Keratinocyte (primary cell): ENCODE results near the gene VMP1. TPM values are rescaled to one million over a fixed set of nuclear protein-coding genes. Genes with fewer than 3 reads are reported as not detected.

Experiments used
- DNase-seq: peaks from one replicate; pipeline ENCODE4 v3.0.0-alpha.2; 2011; ENCODE audit warnings: low read depth, missing footprints, low spot score
- FAIRE-seq: peaks from 2 replicates; lab custom pipeline; 2011; peaks lifted over from hg19 to GRCh38; lab: Jason Lieb, UNC
- H2AFZ ChIP-seq: 2 replicates; pipeline ENCODE4 v1.6.0; 2012; ENCODE audit warnings: low read length, control low read depth, inconsistent platforms; ENCODE audit not compliant: control insufficient read depth
- H3K27ac ChIP-seq: 2 replicates; pipeline ENCODE4 v1.5.1; 2011; ENCODE audit warnings: low read length; ENCODE audit not compliant: control insufficient read depth, insufficient read depth
- H3K27me3 ChIP-seq: 3 replicates; pipeline ENCODE4 v1.6.0; 2011; ENCODE audit warnings: low read length; ENCODE audit not compliant: control insufficient read depth, insufficient read depth; ENCODE audit errors: extremely low read depth
- H3K36me3 ChIP-seq, 2 experiments: 2 replicates in 1 of 2; 3 replicates in 1 of 2; pipeline ENCODE4 v1.5.1; 2011; ENCODE audit warnings: low read length in 2 of 2, mild to moderate bottlenecking in 1 of 2; ENCODE audit not compliant: control insufficient read depth in 2 of 2, insufficient read depth in 2 of 2; ENCODE audit errors: extremely low read depth in 1 of 2
- H3K4me1 ChIP-seq: 3 replicates; pipeline ENCODE4 v1.5.1; 2011; ENCODE audit warnings: low read length; ENCODE audit not compliant: control insufficient read depth, insufficient read depth; ENCODE audit errors: extremely low read depth
- H3K4me2 ChIP-seq: 3 replicates; pipeline ENCODE4 v1.6.0; 2011; ENCODE audit warnings: low read depth, low read length; ENCODE audit not compliant: control insufficient read depth, insufficient read depth; ENCODE audit errors: extremely low read depth
- H3K4me3 ChIP-seq, 3 experiments: fragments of 200-600 bp in 1 of 3; sonication (generic) in 1 of 3; 2 replicates in 2 of 3; 3 replicates in 1 of 3; pipeline ENCODE4 v1.5.1; 2011 to 2016; ENCODE audit warnings: low read length in 3 of 3, mild to moderate bottlenecking in 3 of 3, control low read depth in 2 of 3, inconsistent platforms in 1 of 3, low read depth in 1 of 3, mixed read lengths in 1 of 3, mixed run types in 1 of 3, moderate library complexity in 1 of 3; ENCODE audit not compliant: control insufficient read depth in 2 of 3, insufficient read depth in 2 of 3; ENCODE audit errors: extremely low read depth in 1 of 3
- H3K79me2 ChIP-seq: 2 replicates; pipeline ENCODE4 v1.6.0; 2012; ENCODE audit warnings: low read length; ENCODE audit not compliant: control insufficient read depth, insufficient read depth
- H3K9ac ChIP-seq: 3 replicates; pipeline ENCODE4 v1.6.0; 2011; ENCODE audit warnings: low read length; ENCODE audit not compliant: control insufficient read depth, insufficient read depth; ENCODE audit errors: extremely low read depth
- H3K9me1 ChIP-seq: 3 replicates; pipeline ENCODE4 v1.6.0; 2011; ENCODE audit warnings: low read length; ENCODE audit not compliant: control insufficient read depth, insufficient read depth; ENCODE audit errors: extremely low read depth
- H3K9me3 ChIP-seq: 2 replicates; pipeline ENCODE4 v1.5.1; 2012; ENCODE audit warnings: low read depth, low read length; ENCODE audit not compliant: control insufficient read depth
- H4K20me1 ChIP-seq: 3 replicates; pipeline ENCODE4 v1.6.0; 2011; ENCODE audit warnings: low read length; ENCODE audit not compliant: control insufficient read depth, insufficient read depth; ENCODE audit errors: extremely low read depth
- EZH2 ChIP-seq: IDR thresholded peaks from one replicate; pipeline ENCODE4 v1.6.1; 2012; ENCODE audit warnings: inconsistent platforms, mild to moderate bottlenecking, low read length, moderate library complexity
- dilution Hi-C: fragments of 300-500 bp; cut with MboI; formaldehyde crosslinking; loops from one replicate; pipeline ENCODE4 v1.7.0; 2020; ENCODE audit warnings: low sequenced_read_pairs; ENCODE audit not compliant: extremely low pct_ligation_motif_present
- polyA plus RNA-seq, 5 experiments: library from polyadenylated mRNA; depleted of rRNA in 3 of 5; stranded (reverse) in 3 of 5; stranded (forward) in 1 of 5; unstranded in 1 of 5; fragments of >200 nt; gene quantifications; 1 replicate in 1 of 5; 2 replicates in 3 of 5; 3 replicates in 1 of 5; pipeline versions ENCODE4 v1.2.1 to v1.2.3, GENCODE V29; 2011 to 2012; ENCODE audit warnings: missing spikeins in 2 of 5, low read depth in 1 of 5, low replicate concordance in 1 of 5
- TF ChIP-seq, protein P1 (sequence below), 3 experiments: IDR thresholded peaks in 1 of 3; conservative IDR thresholded peaks in 1 of 3; optimal IDR thresholded peaks in 1 of 3; 2 replicates in 2 of 3; 3 replicates in 1 of 3; pipeline versions ENCODE3 to v1.5.1; 2011; ENCODE audit warnings: low read length in 3 of 3, mild to moderate bottlenecking in 3 of 3, moderate library complexity in 2 of 3, control low read depth in 1 of 3, inconsistent platforms in 1 of 3; ENCODE audit not compliant: insufficient read depth in 2 of 3; ENCODE audit errors: extremely low read depth in 1 of 3

Gene VMP1
- polyA plus RNA-seq, 1 donor (not counting 4 experiments of a cell fraction or from before 2014, with no cell fraction given) = 303 TPM

DNA sequence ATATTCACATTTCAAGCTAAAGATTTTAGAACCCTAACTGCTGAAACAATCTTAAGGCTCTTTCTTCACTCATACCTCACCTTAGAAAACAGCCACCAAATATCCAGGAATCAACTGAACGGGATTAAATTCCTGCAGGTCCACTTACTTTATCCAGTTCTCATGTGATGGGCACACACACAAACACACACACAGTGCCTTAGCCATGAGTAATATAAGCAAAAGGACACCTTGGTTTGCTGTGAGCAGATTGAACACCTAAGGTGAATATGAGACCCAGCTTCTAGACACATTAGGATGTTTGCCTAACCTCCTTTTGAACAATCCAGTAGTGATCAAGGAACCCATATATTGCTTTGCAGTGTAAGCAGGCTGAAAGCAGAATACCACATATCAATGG lies 103.8 kb downstream of the VMP1 start:
- Histone ChIP-seq H2AFZ (no peak overlapping the region), H4K20me1 (no peaks in the 10 kb centered on the region), H3K79me2 (no peaks in the 10 kb centered on the region), H3K9me3 (no peaks in the 10 kb centered on the region), H3K4me3 (no peak overlapping the region), H3K27ac (no peak overlapping the region), H3K4me2 (no peak overlapping the region), H3K4me1 (no peaks in the 10 kb centered on the region), H3K27me3 (no peaks in the 10 kb centered on the region), H3K9me1 (no peaks in the 10 kb centered on the region), H3K9ac (no peak overlapping the region), H3K36me3 (peaks cover 0 to 2% of the 10 kb centered on the region in 2 experiments)
- no peak for FAIRE-seq
- TF ChIP-seq EZH2 = no peak
- dilution Hi-C loops = no loop called here
- DNase-seq = no peak

DNA sequence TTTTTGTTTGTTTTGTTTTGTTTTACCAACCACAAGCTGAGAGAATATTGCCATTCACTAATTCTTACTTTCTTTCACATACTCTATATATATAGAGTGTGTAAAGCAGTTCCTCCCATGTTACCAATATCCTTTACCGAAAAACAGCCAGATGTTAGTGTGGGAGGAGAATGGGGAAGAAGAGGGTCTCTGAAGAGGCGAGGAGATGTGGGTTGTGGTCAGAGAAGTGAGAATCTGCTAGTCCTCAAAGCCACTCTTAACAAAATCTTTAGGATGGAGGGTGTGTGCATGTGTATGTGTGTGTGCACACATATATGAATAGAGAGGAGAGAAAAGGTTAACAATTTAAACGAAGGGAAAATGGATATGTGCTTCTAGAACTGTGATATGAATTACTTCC lies 104.7 kb downstream of the VMP1 start:
- no peak for TF ChIP-seq EZH2
- TF ChIP-seq, protein P1, sequence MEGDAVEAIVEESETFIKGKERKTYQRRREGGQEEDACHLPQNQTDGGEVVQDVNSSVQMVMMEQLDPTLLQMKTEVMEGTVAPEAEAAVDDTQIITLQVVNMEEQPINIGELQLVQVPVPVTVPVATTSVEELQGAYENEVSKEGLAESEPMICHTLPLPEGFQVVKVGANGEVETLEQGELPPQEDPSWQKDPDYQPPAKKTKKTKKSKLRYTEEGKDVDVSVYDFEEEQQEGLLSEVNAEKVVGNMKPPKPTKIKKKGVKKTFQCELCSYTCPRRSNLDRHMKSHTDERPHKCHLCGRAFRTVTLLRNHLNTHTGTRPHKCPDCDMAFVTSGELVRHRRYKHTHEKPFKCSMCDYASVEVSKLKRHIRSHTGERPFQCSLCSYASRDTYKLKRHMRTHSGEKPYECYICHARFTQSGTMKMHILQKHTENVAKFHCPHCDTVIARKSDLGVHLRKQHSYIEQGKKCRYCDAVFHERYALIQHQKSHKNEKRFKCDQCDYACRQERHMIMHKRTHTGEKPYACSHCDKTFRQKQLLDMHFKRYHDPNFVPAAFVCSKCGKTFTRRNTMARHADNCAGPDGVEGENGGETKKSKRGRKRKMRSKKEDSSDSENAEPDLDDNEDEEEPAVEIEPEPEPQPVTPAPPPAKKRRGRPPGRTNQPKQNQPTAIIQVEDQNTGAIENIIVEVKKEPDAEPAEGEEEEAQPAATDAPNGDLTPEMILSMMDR (optimal IDR thresholded peaks at IDR 0.05 in 1 of 3, IDR thresholded peaks at IDR 0.05 in 1 of 3, conservative IDR thresholded peaks at IDR 0.05 in 1 of 3; ENCODE audit: extremely low read depth in 1 of 3, insufficient read depth in 2 of 3, low read length in 3 of 3) = no peak
- no peak overlapping the region for H3K27ac ChIP-seq
- H3K27me3 ChIP-seq = no peaks in the 10 kb centered on the region
- H3K79me2 ChIP-seq = no peaks in the 10 kb centered on the region
- no peak for DNase-seq
- peaks cover 0 to 2% of the 10 kb centered on the region in 2 experiments for H3K36me3 ChIP-seq
- no peak overlapping the region for H2AFZ ChIP-seq
- no peak overlapping the region for H3K4me3 ChIP-seq
- H3K9me1 ChIP-seq = no peaks in the 10 kb centered on the region
- dilution Hi-C loops = no loop called here
- no peaks in the 10 kb centered on the region for H4K20me1 ChIP-seq
- no peak for FAIRE-seq
- no peaks in the 10 kb centered on the region for H3K9me3 ChIP-seq
- H3K4me1 ChIP-seq = no peaks in the 10 kb centered on the region
- H3K9ac ChIP-seq = no peak overlapping the region
- no peak overlapping the region for H3K4me2 ChIP-seq

DNA sequence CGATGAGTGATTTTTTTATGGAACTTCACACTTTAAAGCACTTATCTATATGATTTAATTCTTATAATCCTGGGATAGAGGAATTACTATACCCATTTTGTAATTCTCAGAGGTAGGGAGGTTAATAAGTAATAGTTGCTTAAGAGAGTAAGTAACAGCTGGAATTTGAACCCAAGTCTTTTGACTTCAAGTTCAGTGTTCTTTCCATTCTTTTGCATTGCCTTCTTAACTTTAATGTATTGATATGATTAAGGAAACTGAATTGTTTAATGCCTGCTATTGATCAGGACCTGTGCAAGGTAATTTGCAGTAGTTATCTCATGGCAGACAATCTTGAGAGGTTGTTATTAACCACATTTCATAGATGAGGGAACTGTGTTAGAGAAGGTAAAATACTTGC lies 106.8 kb downstream of the VMP1 start:
- Histone ChIP-seq H3K27ac (no peak overlapping the region), H3K4me1 (no peaks in the 10 kb centered on the region)
- no peak for DNase-seq

More for the DNA sequence above, 106.8 kb downstream of the VMP1 start:
- Histone ChIP-seq H3K9me3 (no peaks in the 10 kb centered on the region), H3K36me3 (peaks cover 0 to 2% of the 10 kb centered on the region in 2 experiments), H3K9ac (no peak overlapping the region), H3K27me3 (no peaks in the 10 kb centered on the region), H4K20me1 (no peaks in the 10 kb centered on the region), H3K4me3 (no peak overlapping the region), H3K9me1 (no peaks in the 10 kb centered on the region), H3K4me2 (no peak overlapping the region), H2AFZ (no peak overlapping the region), H3K79me2 (no peaks in the 10 kb centered on the region)
- TF ChIP-seq EZH2 = no peak
- TF ChIP-seq, protein P1 (optimal IDR thresholded peaks at IDR 0.05 in 1 of 3, IDR thresholded peaks at IDR 0.05 in 1 of 3, conservative IDR thresholded peaks at IDR 0.05 in 1 of 3; ENCODE audit: extremely low read depth in 1 of 3, insufficient read depth in 2 of 3, low read length in 3 of 3) = no peak
- dilution Hi-C loops = no loop called here
- FAIRE-seq = no peak
